Measurements from ENCODE around the gene MACROD2.

GRCh38 chr20:15909995-15910394 lies 1914.7 kb downstream of the MACROD2 start:
- no peak for TF ChIP-seq CTCF (conservative IDR thresholded peaks at IDR 0.05 in 1 of 2, IDR thresholded peaks at IDR 0.05 in 1 of 2; ENCODE audit: extremely low read depth in 1 of 2, insufficient read depth in 1 of 2, low read depth in 1 of 2, low read length in 2 of 2)
- TF ChIP-seq EZH2 (IDR thresholded peaks at IDR 0.05; ENCODE audit: borderline replicate concordance, low read length) = no peak

All from mammary epithelial cell (primary cell).